H1 (cell line): ENCODE results near the gene ANXA8. TPM values are rescaled to one million over a fixed set of nuclear protein-coding genes. Genes with fewer than 3 reads are reported as not detected.
A peak's percentile ranks its signal among the peaks of the same experiment; 100 is the strongest.

Experiments
- CTCF ChIA-PET: fragments of 300-600 bp; sonication (Branson Sonifier 250); formaldehyde crosslinking; loops from one replicate; lab custom pipeline; 2021; ENCODE audit not compliant: partially characterized antibody; lab: Charles Lee
- POLR2A ChIA-PET: fragments of 300-600 bp; sonication (Branson Sonifier 250); formaldehyde crosslinking; loops from one replicate; lab custom pipeline; 2021; ENCODE audit warnings: inconsistent platforms; ENCODE audit not compliant: partially characterized antibody; lab: Charles Lee
- DNase-seq, 2 experiments: peaks; one replicate each; pipeline versions ENCODE4 v3.0.0 to v3.0.0-alpha.2; 2010 to 2022; ENCODE audit warnings: low spot score in 2 of 2, low read depth in 1 of 2, mixed read lengths in 1 of 2
- FAIRE-seq: peaks from 2 replicates; lab custom pipeline; 2011; peaks lifted over from hg19 to GRCh38; lab: Jason Lieb, UNC
- H2AFZ ChIP-seq: 2 replicates; pipeline ENCODE4 v1.8.1; 2012; ENCODE audit warnings: low read length, inconsistent platforms
- H2AK5ac ChIP-seq: 2 replicates; pipeline ENCODE4 v1.6.1; 2013; ENCODE audit warnings: low read depth, low read length
- H2BK120ac ChIP-seq: replicated peaks from 2 replicates; pipeline ENCODE3; 2013; ENCODE audit warnings: low read depth, low read length, inconsistent platforms
- H2BK12ac ChIP-seq: 2 replicates; pipeline ENCODE4 v1.6.1; 2013; ENCODE audit warnings: low read depth, low read length
- H2BK15ac ChIP-seq: 2 replicates; pipeline ENCODE4 v1.6.1; 2013; ENCODE audit warnings: low read length
- H2BK20ac ChIP-seq: 2 replicates; pipeline ENCODE4 v1.6.1; 2013; ENCODE audit warnings: low read length
- H2BK5ac ChIP-seq: 2 replicates; pipeline ENCODE4 v1.6.1; 2013; ENCODE audit warnings: low read depth, low read length
- H3K14ac ChIP-seq: 2 replicates; pipeline ENCODE4 v1.6.1; 2013; ENCODE audit warnings: inconsistent platforms; ENCODE audit not compliant: insufficient read length
- H3K18ac ChIP-seq: 2 replicates; pipeline ENCODE4 v1.6.1; 2013; ENCODE audit warnings: low read length; ENCODE audit errors: extremely low read depth
- H3K23ac ChIP-seq: 2 replicates; pipeline ENCODE4 v1.6.1; 2013; ENCODE audit warnings: inconsistent platforms; ENCODE audit not compliant: insufficient read length
- H3K23me2 ChIP-seq: 2 replicates; pipeline ENCODE4 v1.6.1; 2013; ENCODE audit warnings: low read depth, low read length
- H3K27ac ChIP-seq: 2 replicates; pipeline ENCODE4 v1.6.1; 2011; ENCODE audit warnings: low read depth, low read length, inconsistent platforms
- H3K27me3 ChIP-seq, 4 experiments: replicated peaks in 1 of 4; 1 replicate in 1 of 4; 2 replicates in 3 of 4; pipeline versions ENCODE4 v1.6.1 to v1.8.1; 2011 to 2013; ENCODE audit warnings: low read length in 3 of 4, mild to moderate bottlenecking in 3 of 4, inconsistent platforms in 2 of 4, mixed read lengths in 2 of 4, moderate library complexity in 1 of 4; ENCODE audit not compliant: control insufficient read depth in 3 of 4, insufficient read depth in 3 of 4; ENCODE audit errors: extremely low read depth in 1 of 4
- H3K36me3 ChIP-seq, 4 experiments: 2 replicates each; pipeline versions ENCODE4 v1.6.1 to v1.8.1; 2011 to 2013; ENCODE audit warnings: mild to moderate bottlenecking in 4 of 4, low read length in 3 of 4, moderate library complexity in 2 of 4, control low read depth in 1 of 4, inconsistent platforms in 1 of 4; ENCODE audit not compliant: insufficient read depth in 4 of 4, control insufficient read depth in 2 of 4
- H3K4ac ChIP-seq: replicated peaks from 2 replicates; pipeline ENCODE3; 2013; ENCODE audit warnings: low read length, low read depth, mixed read lengths, inconsistent platforms; ENCODE audit not compliant: insufficient read length
- H3K4me1 ChIP-seq, 4 experiments: replicated peaks in 1 of 4; 1 replicate in 1 of 4; 2 replicates in 3 of 4; pipeline versions ENCODE4 v1.6.1 to v1.8.1; 2011 to 2013; ENCODE audit warnings: low read length in 3 of 4, inconsistent platforms in 2 of 4, mixed read lengths in 1 of 4; ENCODE audit not compliant: insufficient read depth in 4 of 4, control insufficient read depth in 3 of 4
- H3K4me2 ChIP-seq, 2 experiments: 2 replicates each; pipeline versions ENCODE4 v1.6.1 to v1.8.1; 2011 to 2013; ENCODE audit warnings: low read depth in 2 of 2, low read length in 2 of 2, control low read depth in 1 of 2, inconsistent platforms in 1 of 2, mild to moderate bottlenecking in 1 of 2; ENCODE audit not compliant: insufficient read depth in 1 of 2
- H3K4me3 ChIP-seq, 4 experiments: fragments of 200-600, 300-600 bp in 1 of 4; sonication (generic), shearing (Covaris generic), sonication (Bioruptor Twin) in 1 of 4; 2 replicates each; pipeline versions ENCODE4 v1.5.1 to v1.8.1; 2011 to 2016; ENCODE audit warnings: low read length in 4 of 4, low read depth in 3 of 4, control low read depth in 2 of 4, inconsistent platforms in 2 of 4, mild to moderate bottlenecking in 2 of 4, mixed read lengths in 1 of 4, moderate library complexity in 1 of 4; ENCODE audit not compliant: insufficient read depth in 2 of 4; ENCODE audit errors: extremely low read depth in 1 of 4
- H3K56ac ChIP-seq: replicated peaks from 2 replicates; pipeline ENCODE3; 2013; ENCODE audit warnings: low read depth, mild to moderate bottlenecking, mixed read lengths, low read length, inconsistent platforms; ENCODE audit not compliant: insufficient read length
- H3K79me1 ChIP-seq: 2 replicates; pipeline ENCODE4 v1.6.1; 2013; ENCODE audit warnings: low read depth, low read length, control low read depth
- H3K79me2 ChIP-seq, 2 experiments: 2 replicates each; pipeline versions ENCODE4 v1.6.1 to v1.8.1; 2012 to 2013; ENCODE audit warnings: low read length in 2 of 2, mild to moderate bottlenecking in 2 of 2, inconsistent platforms in 1 of 2; ENCODE audit not compliant: insufficient read depth in 2 of 2, control insufficient read depth in 1 of 2
- H3K9ac ChIP-seq, 4 experiments: replicated peaks in 1 of 4; 1 replicate in 1 of 4; 2 replicates in 3 of 4; pipeline versions ENCODE4 v1.6.1 to v1.8.1; 2011 to 2013; ENCODE audit warnings: low read depth in 3 of 4, low read length in 3 of 4, control low read depth in 2 of 4, mild to moderate bottlenecking in 2 of 4, moderate library complexity in 2 of 4, inconsistent platforms in 1 of 4; ENCODE audit errors: extremely low read depth in 1 of 4
- H3K9me3 ChIP-seq, 2 experiments: 2 replicates each; pipeline versions ENCODE4 v1.6.1 to v1.8.1; 2012 to 2013; ENCODE audit warnings: mild to moderate bottlenecking in 2 of 2, moderate library complexity in 2 of 2, control low read depth in 1 of 2, inconsistent platforms in 1 of 2, low read depth in 1 of 2, low read length in 1 of 2, mixed read lengths in 1 of 2; ENCODE audit not compliant: insufficient read depth in 2 of 2
- H4K20me1 ChIP-seq, 2 experiments: replicated peaks in 1 of 2; 2 replicates each; pipeline versions ENCODE3 to v1.8.1; 2011 to 2013; ENCODE audit warnings: inconsistent platforms in 2 of 2, low read length in 2 of 2, mild to moderate bottlenecking in 1 of 2; ENCODE audit not compliant: insufficient read depth in 2 of 2, control insufficient read depth in 1 of 2
- H4K5ac ChIP-seq: 2 replicates; pipeline ENCODE4 v1.6.1; 2013; ENCODE audit warnings: low read length, low read depth, mixed read lengths, inconsistent platforms; ENCODE audit not compliant: insufficient read length
- H4K8ac ChIP-seq: 2 replicates; pipeline ENCODE4 v1.8.0; 2013; ENCODE audit warnings: mild to moderate bottlenecking, moderate library complexity, low read length, inconsistent platforms; ENCODE audit not compliant: insufficient read depth; ENCODE audit errors: extremely low read depth
- H4K91ac ChIP-seq: replicated peaks from 2 replicates; pipeline ENCODE3; 2013; ENCODE audit warnings: low read length, mixed read lengths, inconsistent platforms; ENCODE audit not compliant: insufficient read length
- ASH2L ChIP-seq: fragments of 200-600, 300-600 bp; sonication (generic); IDR thresholded peaks from one replicate; pipeline ENCODE4 v1.7.1; 2017; ENCODE audit warnings: low read length
- CHD1 ChIP-seq: IDR thresholded peaks from 2 replicates; pipeline ENCODE4 v1.6.1; 2012; ENCODE audit warnings: low read depth, low read length, improper control_type of control experiment
- CHD2 ChIP-seq: IDR thresholded peaks from 2 replicates; pipeline ENCODE4 v1.6.1; 2012; ENCODE audit warnings: low read length, improper control_type of control experiment
- CTBP2 ChIP-seq: IDR thresholded peaks from 2 replicates; pipeline ENCODE4 v1.7.0; 2011; ENCODE audit warnings: borderline replicate concordance, mild to moderate bottlenecking, moderate library complexity, mixed read lengths, low read length; ENCODE audit not compliant: insufficient read depth, insufficient read length
- JUND ChIP-seq: IDR thresholded peaks from 2 replicates; pipeline ENCODE4 v1.6.1; 2011; ENCODE audit warnings: mild to moderate bottlenecking, improper control_type of control experiment, low read length
- KDM4A ChIP-seq: IDR thresholded peaks from one replicate; pipeline ENCODE4 v1.7.1; 2012; ENCODE audit warnings: low read depth, mild to moderate bottlenecking, moderate library complexity, low read length, inconsistent platforms; ENCODE audit not compliant: severe bottlenecking
- NRF1 ChIP-seq: IDR thresholded peaks from 2 replicates; pipeline ENCODE4 v1.6.1; 2011; ENCODE audit warnings: mild to moderate bottlenecking, low read depth, low read length, improper control_type of control experiment
- RNF2 ChIP-seq: fragments of 200-900, 300-1000 bp; sonication (generic); IDR thresholded peaks from 2 replicates; pipeline ENCODE4 v1.7.1; 2016; ENCODE audit warnings: borderline replicate concordance, low read depth, mild to moderate bottlenecking, antibody characterized with exemption, low read length; ENCODE audit not compliant: poor library complexity, severe bottlenecking; ENCODE audit errors: missing control alignments
- SIX5 ChIP-seq: IDR thresholded peaks from 2 replicates; pipeline ENCODE4 v1.6.1; 2011; ENCODE audit warnings: mild to moderate bottlenecking, low read depth, low read length
- SP4 ChIP-seq: IDR thresholded peaks from 2 replicates; pipeline ENCODE4 v1.6.1; 2012; ENCODE audit warnings: low read length, inconsistent platforms
- TAF7 ChIP-seq: optimal IDR thresholded peaks from 2 replicates; pipeline ENCODE3; 2011; ENCODE audit warnings: low read depth, mild to moderate bottlenecking, inconsistent platforms, low read length, moderate library complexity, borderline replicate concordance
- WGBS, 2 experiments: shearing (Covaris generic) in 1 of 2; methylation state at CpG; one replicate each; pipeline versions ENCODE4 v1.1.6 to v1.1.7; 2013 to 2015; ENCODE audit warnings: low lambda C conversion rate in 2 of 2, mixed read lengths in 2 of 2, inconsistent platforms in 1 of 2, low coverage in 1 of 2, missing lambda C conversion rate in 1 of 2; ENCODE audit not compliant: insufficient replicate concordance in 2 of 2, insufficient coverage in 1 of 2, insufficient read length in 1 of 2; ENCODE audit errors: extremely low coverage in 1 of 2, missing lambda C conversion rate in 1 of 2; 5-methylcytosine and 5-hydroxymethylcytosine counted together
- polyA plus RNA-seq, 7 experiments: library from polyadenylated mRNA; depleted of rRNA in 3 of 7; stranded (reverse) in 5 of 7; unstranded in 2 of 7; fragments of >200 nt in 5 of 7; fragments of 200-250 nt in 2 of 7; gene quantifications; 1 replicate in 5 of 7; 2 replicates in 1 of 7; 4 replicates in 1 of 7; pipeline versions ENCODE4 v1.2.1 to v1.2.3, GENCODE V29; 2011 to 2013; ENCODE audit warnings: missing spikeins in 2 of 7, mixed read lengths in 2 of 7
- total RNA-seq: library from RNA; stranded (reverse); fragmentation: NEBNext Ultra II Directional; extraction: Animal tissue kit (Norgen Biotek cat#: 25700); gene quantifications from 2 replicates; pipeline ENCODE4 v1.2.1, GENCODE V29; 2021
- TF ChIP-seq, protein P1 (sequence below), 3 experiments: IDR thresholded peaks; 1 replicate in 2 of 3; 2 replicates in 1 of 3; pipeline versions ENCODE4 v1.5.1 to v1.6.1; 2011; ENCODE audit warnings: low read length in 3 of 3, mild to moderate bottlenecking in 3 of 3, inconsistent platforms in 2 of 3, low read depth in 1 of 3, moderate library complexity in 1 of 3; ENCODE audit not compliant: insufficient read depth in 1 of 3; ENCODE audit errors: control extremely low read depth in 1 of 3

ANXA8 gene
- total and polyA plus RNA-seq, 2 of the 8 experiments (the other 6 are each of a cell fraction or from before 2014, with no cell fraction given): 0.15 TPM; not detected in 1

DNA sequence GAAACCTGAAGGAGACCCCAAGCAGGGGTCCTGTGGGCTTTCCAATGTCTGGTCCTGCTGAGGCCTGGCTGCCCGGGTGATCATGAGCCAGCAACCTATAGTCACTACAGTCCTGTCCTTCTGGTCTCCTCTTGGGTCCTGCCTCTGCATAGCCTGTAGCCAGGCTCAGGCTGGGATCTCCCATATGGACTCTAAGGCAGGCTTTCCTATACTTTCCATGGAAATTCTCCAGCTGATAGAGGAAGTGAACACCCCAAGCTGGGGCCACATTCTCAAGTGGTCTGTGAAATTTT is 26.4 kb downstream of the ANXA8 start:
- Histone ChIP-seq H2BK120ac (no peak overlapping the region), H2BK12ac (no peak overlapping the region), H4K91ac (no peak overlapping the region), H4K8ac (peak overlapping the region; percentile 25; the same call in 1 of the 2 replicates), H3K56ac (no peak overlapping the region), H4K20me1 (no peaks in the 10 kb centered on the region), H3K4me2 (no peak overlapping the region), H3K79me1 (no peaks in the 10 kb centered on the region), H3K4me3 (no peak overlapping the region), H3K36me3 (no peaks in the 10 kb centered on the region), H3K9ac (no peak overlapping the region), H3K27me3 (no peaks in the 10 kb centered on the region), H2BK5ac (no peak overlapping the region), H2BK15ac (no peak overlapping the region), H3K18ac (no peak overlapping the region), H3K9me3 (no peaks in the 10 kb centered on the region), H3K4ac (no peak overlapping the region), H2BK20ac (no peak overlapping the region), H2AFZ (no peak overlapping the region), H2AK5ac (no peak overlapping the region), H3K27ac (no peak overlapping the region), H3K79me2 (no peaks in the 10 kb centered on the region), H3K23me2 (peaks cover 2% of the 10 kb centered on the region; the same call in 1 of the 2 replicates), H4K5ac (no peak overlapping the region), H3K4me1 (peaks cover 0 to 3% (median under 1%) of the 10 kb centered on the region in 4 experiments; a peak in 3 of 7 replicates), H3K14ac (no peak overlapping the region), H3K23ac (no peak overlapping the region)
- no peak for DNase-seq
- ChIA-PET POLR2A (no interaction called here), CTCF (no interaction called here)
- no peak for FAIRE-seq
- WGBS, 2 experiments: 88% methylated on average over 1 of the region's 1 CpG; no CpG with 5 or more reads in 1 of the 2 experiments
- TF ChIP-seq CTBP2: no peak
- TF ChIP-seq ASH2L: no peak
- TF ChIP-seq CHD2: no peak
- TF ChIP-seq CHD1: no peak
- no peak for TF ChIP-seq NRF1
- TF ChIP-seq SP4: no peak
- TF ChIP-seq, protein P1, sequence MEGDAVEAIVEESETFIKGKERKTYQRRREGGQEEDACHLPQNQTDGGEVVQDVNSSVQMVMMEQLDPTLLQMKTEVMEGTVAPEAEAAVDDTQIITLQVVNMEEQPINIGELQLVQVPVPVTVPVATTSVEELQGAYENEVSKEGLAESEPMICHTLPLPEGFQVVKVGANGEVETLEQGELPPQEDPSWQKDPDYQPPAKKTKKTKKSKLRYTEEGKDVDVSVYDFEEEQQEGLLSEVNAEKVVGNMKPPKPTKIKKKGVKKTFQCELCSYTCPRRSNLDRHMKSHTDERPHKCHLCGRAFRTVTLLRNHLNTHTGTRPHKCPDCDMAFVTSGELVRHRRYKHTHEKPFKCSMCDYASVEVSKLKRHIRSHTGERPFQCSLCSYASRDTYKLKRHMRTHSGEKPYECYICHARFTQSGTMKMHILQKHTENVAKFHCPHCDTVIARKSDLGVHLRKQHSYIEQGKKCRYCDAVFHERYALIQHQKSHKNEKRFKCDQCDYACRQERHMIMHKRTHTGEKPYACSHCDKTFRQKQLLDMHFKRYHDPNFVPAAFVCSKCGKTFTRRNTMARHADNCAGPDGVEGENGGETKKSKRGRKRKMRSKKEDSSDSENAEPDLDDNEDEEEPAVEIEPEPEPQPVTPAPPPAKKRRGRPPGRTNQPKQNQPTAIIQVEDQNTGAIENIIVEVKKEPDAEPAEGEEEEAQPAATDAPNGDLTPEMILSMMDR (IDR thresholded peaks at IDR 0.05; ENCODE audit: control extremely low read depth in 1 of 3, insufficient read depth in 1 of 3, low read depth in 1 of 3, low read length in 3 of 3): no peak
- TF ChIP-seq JUND: no peak
- no peak for TF ChIP-seq KDM4A
- no peak for TF ChIP-seq TAF7
- TF ChIP-seq SIX5: no peak
- TF ChIP-seq RNF2: no peak
